Smooth muscle cell (in vitro differentiated cells): ENCODE data around the gene MARK1. TPM values are rescaled to one million over a fixed set of nuclear protein-coding genes. Genes with fewer than 3 reads are reported as not detected.

Source experiments
- DNase-seq: peaks from one replicate; lab custom pipeline; 2025; ENCODE audit not compliant: unreplicated experiment; lab: John Stamatoyannopoulos, UW
- H2AFZ ChIP-seq: fragments of 200-600 bp; sonication (generic); 2 replicates; pipeline ENCODE4 v1.6.0; 2016; ENCODE audit warnings: antibody characterized with exemption, low read depth, mild to moderate bottlenecking
- H3F3A ChIP-seq: fragments of 200-600 bp; sonication (generic); 2 replicates; pipeline ENCODE4 v1.6.0; 2017; ENCODE audit warnings: antibody characterized with exemption, low read depth
- H3K27ac ChIP-seq: fragments of 200-600 bp; sonication (generic); 2 replicates; pipeline ENCODE4 v1.5.1; 2016; ENCODE audit warnings: low read depth, mild to moderate bottlenecking
- H3K27me3 ChIP-seq: fragments of 200-600 bp; sonication (generic); 2 replicates; pipeline ENCODE4 v1.6.1; 2016; ENCODE audit warnings: low read depth, mild to moderate bottlenecking
- H3K36me3 ChIP-seq: fragments of 200-600 bp; sonication (generic); 2 replicates; pipeline ENCODE4 v1.5.1; 2016; ENCODE audit warnings: low read depth
- H3K4me1 ChIP-seq: fragments of 200-600 bp; sonication (generic); 2 replicates; pipeline ENCODE4 v1.5.1; 2016; ENCODE audit warnings: low read depth
- H3K4me2 ChIP-seq: fragments of 200-600 bp; sonication (generic); 2 replicates; pipeline ENCODE4 v1.6.0; 2016; ENCODE audit warnings: mild to moderate bottlenecking
- H3K4me3 ChIP-seq: fragments of 200-600 bp; sonication (generic); 2 replicates; pipeline ENCODE4 v1.5.1; 2016; ENCODE audit warnings: mild to moderate bottlenecking
- H3K79me2 ChIP-seq: fragments of 200-600 bp; sonication (generic); 2 replicates; pipeline ENCODE4 v1.6.0; 2016; ENCODE audit warnings: low read depth, mild to moderate bottlenecking
- H3K9ac ChIP-seq: fragments of 200-600 bp; sonication (generic); 2 replicates; pipeline ENCODE4 v1.6.0; 2016; ENCODE audit warnings: low read depth
- H3K9me3 ChIP-seq: fragments of 200-600 bp; sonication (generic); replicated peaks from 2 replicates; pipeline ENCODE4 v1.5.1; 2016; ENCODE audit warnings: low read depth
- H4K20me1 ChIP-seq: fragments of 200-600 bp; sonication (generic); 2 replicates; pipeline ENCODE4 v1.6.0; 2016; ENCODE audit warnings: low read depth
- WGBS: methylation state at CpG from one replicate; pipeline ENCODE4 v1.1.7; 2016; ENCODE audit warnings: low lambda C conversion rate; 5-methylcytosine and 5-hydroxymethylcytosine counted together
- polyA plus RNA-seq: library from polyadenylated mRNA; unstranded; fragments of >200 nt; fragmentation: Nextera tagmentation; extraction: Ambion mirVana; gene quantifications from 2 replicates; pipeline ENCODE4 v1.2.1, GENCODE V29; 2016
- total RNA-seq: library from RNA; depleted of rRNA; stranded (reverse); fragments of >200 nt; gene quantifications from 2 replicates; pipeline ENCODE4 v1.2.3, GENCODE V29; 2014
- TF ChIP-seq, protein P1 (sequence below): fragments of 200-600 bp; sonication (generic); IDR thresholded peaks from 2 replicates; pipeline ENCODE4 v1.5.1; 2017; ENCODE audit warnings: borderline replicate concordance, mild to moderate bottlenecking, antibody characterized with exemption; ENCODE audit not compliant: insufficient read depth, poor library complexity, severe bottlenecking

MARK1 gene
- total and polyA plus RNA-seq, 2 experiments from 2014 or later: 4.4 to 5.5 TPM

DNA sequence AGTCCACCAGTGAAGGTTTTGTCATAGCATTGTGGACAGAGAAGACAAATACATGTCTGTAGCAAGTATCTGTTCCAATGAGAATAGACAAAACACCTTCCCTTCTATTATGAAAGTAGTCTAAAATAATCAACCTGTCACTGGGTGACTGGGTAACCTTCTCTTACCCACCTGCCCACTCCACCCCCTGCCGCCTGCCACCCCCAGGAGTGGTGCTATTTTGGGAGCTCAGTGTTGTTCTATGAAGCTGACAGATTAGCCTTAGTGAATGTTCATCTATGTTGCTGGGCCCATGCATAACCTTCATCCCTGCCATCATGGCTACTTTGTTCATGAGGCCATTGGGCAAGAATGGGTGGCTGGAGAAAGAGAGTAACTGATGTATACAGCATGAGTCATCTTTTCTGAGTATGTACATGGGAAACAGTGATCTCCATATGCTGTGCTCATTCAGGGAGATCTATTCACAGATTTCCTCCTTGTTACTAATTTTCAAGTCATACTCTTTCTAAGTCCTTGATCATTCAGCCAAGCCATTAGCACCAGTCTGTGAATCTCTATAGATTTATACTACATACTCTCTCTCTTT lies 24.8 kb downstream of the MARK1 start:
- no peaks in the 10 kb centered on the region for H4K20me1 ChIP-seq
- H3K36me3 ChIP-seq: no peaks in the 10 kb centered on the region
- H3K79me2 ChIP-seq: peaks cover 17% of the 10 kb centered on the region
- no peak overlapping the region for H3K4me2 ChIP-seq
- no peaks in the 10 kb centered on the region for H3F3A ChIP-seq
- TF ChIP-seq, protein P1, sequence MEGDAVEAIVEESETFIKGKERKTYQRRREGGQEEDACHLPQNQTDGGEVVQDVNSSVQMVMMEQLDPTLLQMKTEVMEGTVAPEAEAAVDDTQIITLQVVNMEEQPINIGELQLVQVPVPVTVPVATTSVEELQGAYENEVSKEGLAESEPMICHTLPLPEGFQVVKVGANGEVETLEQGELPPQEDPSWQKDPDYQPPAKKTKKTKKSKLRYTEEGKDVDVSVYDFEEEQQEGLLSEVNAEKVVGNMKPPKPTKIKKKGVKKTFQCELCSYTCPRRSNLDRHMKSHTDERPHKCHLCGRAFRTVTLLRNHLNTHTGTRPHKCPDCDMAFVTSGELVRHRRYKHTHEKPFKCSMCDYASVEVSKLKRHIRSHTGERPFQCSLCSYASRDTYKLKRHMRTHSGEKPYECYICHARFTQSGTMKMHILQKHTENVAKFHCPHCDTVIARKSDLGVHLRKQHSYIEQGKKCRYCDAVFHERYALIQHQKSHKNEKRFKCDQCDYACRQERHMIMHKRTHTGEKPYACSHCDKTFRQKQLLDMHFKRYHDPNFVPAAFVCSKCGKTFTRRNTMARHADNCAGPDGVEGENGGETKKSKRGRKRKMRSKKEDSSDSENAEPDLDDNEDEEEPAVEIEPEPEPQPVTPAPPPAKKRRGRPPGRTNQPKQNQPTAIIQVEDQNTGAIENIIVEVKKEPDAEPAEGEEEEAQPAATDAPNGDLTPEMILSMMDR: no peak
- H3K9me3 ChIP-seq: no peaks in the 10 kb centered on the region
- H3K4me3 ChIP-seq: no peak overlapping the region
- no peaks in the 10 kb centered on the region for H3K27me3 ChIP-seq
- DNase-seq: no peak
- H2AFZ ChIP-seq: no peak overlapping the region
- H3K9ac ChIP-seq: no peak overlapping the region
- 95% methylated on average over 1 of the region's 1 CpG for WGBS
- H3K4me1 ChIP-seq: no peaks in the 10 kb centered on the region
- no peak overlapping the region for H3K27ac ChIP-seq

DNA sequence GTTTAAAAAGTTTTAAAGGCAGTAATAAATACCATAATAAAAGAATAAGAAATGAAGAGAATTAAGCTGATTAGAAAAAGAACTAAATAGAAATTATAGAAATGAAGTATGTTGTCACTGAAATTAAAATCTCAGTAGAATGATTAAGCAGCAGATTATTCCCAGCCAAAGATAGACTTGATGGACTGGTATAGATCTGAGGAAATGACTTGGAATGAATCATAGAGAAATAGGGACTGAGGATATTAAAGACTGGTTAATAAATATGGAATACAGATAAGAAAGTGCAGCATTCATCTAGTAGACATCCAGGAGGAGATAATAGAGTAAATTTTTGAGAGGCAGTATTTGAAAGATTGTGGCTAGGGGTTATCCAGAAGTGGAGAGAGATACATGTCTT lies 28.7 kb downstream of the MARK1 start:
- no peaks in the 10 kb centered on the region for H3K36me3 ChIP-seq
- no peaks in the 10 kb centered on the region for H3K4me1 ChIP-seq
- TF ChIP-seq, protein P1: no peak
- H2AFZ ChIP-seq: no peak overlapping the region
- H3F3A ChIP-seq: no peaks in the 10 kb centered on the region
- no peaks in the 10 kb centered on the region for H3K27me3 ChIP-seq
- no peak overlapping the region for H3K4me3 ChIP-seq
- no peaks in the 10 kb centered on the region for H3K9me3 ChIP-seq
- H3K9ac ChIP-seq: no peak overlapping the region
- H3K27ac ChIP-seq: no peak overlapping the region
- no peaks in the 10 kb centered on the region for H4K20me1 ChIP-seq
- H3K79me2 ChIP-seq: peaks cover 16% of the 10 kb centered on the region
- no peak for DNase-seq
- H3K4me2 ChIP-seq: peak overlapping the region; percentile 11

DNA sequence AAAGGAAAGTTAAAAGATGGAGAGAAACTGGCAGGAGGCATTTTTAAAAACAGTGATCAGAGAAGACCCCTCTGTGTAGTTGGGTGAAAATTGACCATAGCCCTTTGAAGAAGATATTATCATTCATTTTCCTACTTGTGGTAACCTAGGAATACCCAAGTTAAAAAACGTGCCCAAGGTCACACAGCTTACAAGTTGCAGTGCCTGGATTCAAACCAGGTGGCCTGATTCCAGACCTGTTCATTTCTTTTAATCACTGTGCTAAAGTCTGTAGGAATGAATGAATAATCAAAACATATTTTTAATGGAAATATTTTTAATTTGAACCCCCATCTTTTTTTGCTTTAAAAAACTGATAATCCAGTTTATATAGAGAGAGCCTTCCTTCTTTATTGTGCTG lies 35.6 kb downstream of the MARK1 start:
- 78% methylated on average over 1 of the region's 1 CpG for WGBS
- H2AFZ ChIP-seq: no peak overlapping the region
- H3K27me3 ChIP-seq: no peaks in the 10 kb centered on the region
- H3K79me2 ChIP-seq: peaks cover 29% of the 10 kb centered on the region
- DNase-seq: no peak
- no peak overlapping the region for H3K27ac ChIP-seq
- H3F3A ChIP-seq: no peaks in the 10 kb centered on the region
- H4K20me1 ChIP-seq: no peaks in the 10 kb centered on the region
- H3K9me3 ChIP-seq: no peaks in the 10 kb centered on the region
- no peak overlapping the region for H3K4me2 ChIP-seq
- H3K36me3 ChIP-seq: no peaks in the 10 kb centered on the region
- peaks cover 9% of the 10 kb centered on the region for H3K4me1 ChIP-seq
- TF ChIP-seq, protein P1: no peak
- H3K4me3 ChIP-seq: no peak overlapping the region
- no peak overlapping the region for H3K9ac ChIP-seq

DNA sequence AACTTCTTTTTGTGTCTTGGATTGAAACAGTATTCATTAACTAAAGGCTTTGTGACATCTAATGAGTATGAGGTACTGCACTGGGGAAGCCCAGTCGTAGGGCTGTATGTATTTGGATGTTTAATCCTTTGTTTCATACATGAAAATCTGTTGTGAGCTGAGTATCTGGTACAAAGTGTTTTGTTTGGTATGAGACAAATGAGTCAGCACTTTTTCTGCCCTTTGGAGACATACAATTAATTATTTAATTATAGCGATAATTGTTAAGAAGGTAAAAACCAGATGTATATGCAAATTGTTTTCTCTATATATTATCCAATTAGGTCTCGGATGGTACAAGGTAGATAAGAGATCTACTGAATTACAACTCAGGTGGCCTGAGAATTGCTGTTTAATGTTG lies 36.3 kb downstream of the MARK1 start:
- TF ChIP-seq, protein P1: no peak
- Histone ChIP-seq H3K4me2 (no peak overlapping the region), H3K9me3 (no peaks in the 10 kb centered on the region), H3F3A (no peaks in the 10 kb centered on the region), H3K9ac (no peak overlapping the region), H3K4me1 (peaks cover 9% of the 10 kb centered on the region), H4K20me1 (no peaks in the 10 kb centered on the region), H3K36me3 (no peaks in the 10 kb centered on the region), H3K27ac (no peak overlapping the region), H3K79me2 (peaks cover 27% of the 10 kb centered on the region), H3K4me3 (no peak overlapping the region), H3K27me3 (no peaks in the 10 kb centered on the region), H2AFZ (no peak overlapping the region)
- no peak for DNase-seq
- WGBS: 82% methylated on average over 3 of the region's 3 CpGs
